Stimulated activated CD4-positive, alpha-beta T cell treated with anti-CD3 and anti-CD28 coated beads, TNF-alpha, amount 100 ng/mL, for 24 hours (primary cell): ENCODE measurements around the gene CYP2A6.
"Not testable (repeated sequence)": the region's sequence is repeated elsewhere in the genome, so short reads cannot be mapped to it uniquely, and the experiment has no call there.

Experiments
- DNase-seq, 3 experiments: peaks; one replicate each; pipeline ENCODE4 v3.0.0-alpha.2; 2020; ENCODE audit warnings: low read depth in 3 of 3

The CYP2A6 gene

DNA sequence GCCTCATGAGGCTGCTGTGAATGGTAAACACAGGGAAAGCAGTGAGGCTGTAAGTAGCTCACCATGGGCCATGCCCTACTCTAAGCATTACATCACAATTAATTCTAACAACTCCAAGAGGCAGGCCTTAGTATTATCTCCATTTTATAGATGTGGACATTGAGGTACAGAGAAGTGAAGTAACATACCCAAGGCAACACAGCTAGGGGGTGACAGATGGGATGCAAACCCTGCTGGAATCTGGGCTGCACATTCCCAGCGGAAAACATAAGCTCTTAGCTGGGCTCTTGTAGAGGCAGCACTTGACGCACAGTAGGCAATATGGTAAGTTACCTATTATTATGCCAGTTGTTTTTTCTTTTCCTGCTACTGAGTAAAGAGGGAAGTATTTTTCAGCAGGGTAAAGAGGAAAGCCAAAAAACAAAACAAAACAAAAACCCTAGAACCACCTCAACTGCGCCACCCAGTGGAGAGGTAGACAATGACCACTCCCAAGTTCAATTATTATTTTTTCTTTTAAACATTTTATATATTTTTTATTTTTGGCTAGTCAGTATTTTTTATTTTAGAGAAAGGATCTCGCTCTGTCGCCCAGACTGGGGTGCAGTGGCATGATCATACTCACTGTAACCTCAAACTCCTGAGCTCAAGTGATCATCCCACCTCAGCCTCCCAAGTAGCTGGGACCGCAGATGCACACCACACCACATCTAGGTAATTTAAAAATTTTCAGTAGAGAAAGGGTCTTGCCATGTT lies 30.6 kb downstream of the CYP2A6 start:
- peak in 2 of 3 experiments; percentile 44 to 51 for DNase-seq

DNA sequence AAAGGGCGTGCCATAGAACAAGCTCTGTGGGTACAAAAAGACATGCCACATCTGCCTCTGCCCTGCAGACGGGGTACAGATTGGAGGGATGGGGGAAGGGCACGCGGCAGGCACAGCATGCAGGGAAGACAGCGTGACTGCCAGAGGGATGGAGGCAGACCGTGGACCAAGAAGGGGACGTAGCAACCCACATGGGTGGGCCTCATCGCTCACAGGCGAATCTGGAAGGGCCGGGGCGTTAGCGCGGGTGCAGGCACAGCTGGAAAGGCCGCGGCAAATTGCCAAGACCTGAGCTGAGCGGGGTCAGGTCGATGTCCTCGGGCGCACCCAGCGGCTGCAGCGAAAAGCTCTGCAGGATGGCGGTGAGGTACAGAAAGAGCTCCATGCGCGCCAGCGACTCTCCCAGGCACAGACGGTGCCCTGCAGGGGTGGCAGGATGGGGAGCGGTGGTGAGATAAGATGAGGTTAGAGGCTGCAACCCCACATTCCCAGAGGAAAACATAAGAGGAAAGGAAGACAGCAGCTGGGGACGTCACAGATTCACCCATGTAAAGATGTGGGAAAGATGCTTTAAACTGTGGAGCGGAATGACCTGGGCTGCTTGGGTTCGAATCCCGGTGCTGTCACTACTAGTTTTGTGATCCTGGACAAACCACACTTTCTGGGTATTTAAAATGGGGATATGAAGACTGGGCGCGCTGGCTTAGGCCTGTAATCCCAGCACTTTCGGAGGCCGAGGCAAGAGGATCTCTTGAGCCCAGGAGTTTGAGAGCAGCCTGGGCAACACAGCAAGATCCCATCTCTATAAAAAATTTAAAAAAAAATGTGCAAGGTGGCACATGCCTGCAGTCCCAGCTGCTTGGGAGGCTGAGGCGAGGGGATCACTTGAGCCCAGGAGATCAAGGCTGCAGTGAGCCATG lies 31.5 kb downstream of the CYP2A6 start:
- peak; percentile 49 to 74 (median 61) for DNase-seq

GRCh38 chr19:40815223-40815622 lies 35.0 kb downstream of the CYP2A6 start:
- DNase-seq: no peak

DNA sequence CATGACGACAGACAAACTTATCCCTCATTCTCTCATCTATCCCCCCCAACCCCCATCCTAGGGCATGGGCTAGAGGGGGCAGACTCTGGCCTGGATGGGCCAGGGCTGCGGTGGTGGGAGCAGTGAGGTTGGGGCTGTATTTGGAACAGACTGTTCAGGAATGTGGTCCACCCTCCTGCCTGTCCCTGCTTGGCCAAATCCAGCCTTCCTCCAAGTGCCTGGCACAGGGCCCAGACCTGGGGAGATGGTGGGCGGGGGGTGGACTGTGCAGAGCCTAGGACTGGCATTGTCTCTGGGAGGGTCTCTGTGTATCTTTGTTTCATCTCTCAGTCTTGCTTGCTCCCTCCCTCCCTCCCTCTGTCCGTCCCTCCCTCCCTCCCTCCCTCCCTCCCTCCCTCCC lies 37.1 kb downstream of the CYP2A6 start:
- no peak for DNase-seq

GRCh38 chr19:40812571-40812970 lies 37.7 kb downstream of the CYP2A6 start:
- DNase-seq: not testable (repeated sequence)

GRCh38 chr19:40811478-40812341 lies 38.5 kb downstream of the CYP2A6 start:
- DNase-seq: no peak

- DNase-seq: peak in 1 of 3 experiments; percentile 48
Measured at GRCh38 chr19:40810649-40811408, 39.4 kb downstream of the CYP2A6 start.

DNA sequence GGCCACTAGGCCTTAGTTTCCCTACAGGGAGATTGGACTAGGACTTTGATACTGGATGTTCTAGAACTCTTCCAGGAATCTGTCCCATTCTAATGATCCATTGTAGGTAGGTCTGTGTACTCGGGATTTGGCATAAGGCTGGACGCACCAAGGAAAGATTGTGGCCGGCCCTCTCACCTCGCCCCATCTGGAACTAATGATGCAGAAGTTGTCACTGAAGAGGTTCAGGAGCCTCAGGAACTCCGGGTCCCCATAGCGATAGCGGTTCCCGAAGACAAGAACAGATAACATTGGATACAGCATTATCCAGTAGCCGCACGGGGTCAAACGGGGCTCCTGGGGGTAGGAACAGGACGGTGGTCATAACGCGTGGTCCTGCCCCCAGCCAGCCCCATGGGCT lies 40.1 kb downstream of the CYP2A6 start:
- DNase-seq: no peak

- no peak for DNase-seq
Measured at GRCh38 chr19:40809358-40810086, 40.7 kb downstream of the CYP2A6 start.

DNA sequence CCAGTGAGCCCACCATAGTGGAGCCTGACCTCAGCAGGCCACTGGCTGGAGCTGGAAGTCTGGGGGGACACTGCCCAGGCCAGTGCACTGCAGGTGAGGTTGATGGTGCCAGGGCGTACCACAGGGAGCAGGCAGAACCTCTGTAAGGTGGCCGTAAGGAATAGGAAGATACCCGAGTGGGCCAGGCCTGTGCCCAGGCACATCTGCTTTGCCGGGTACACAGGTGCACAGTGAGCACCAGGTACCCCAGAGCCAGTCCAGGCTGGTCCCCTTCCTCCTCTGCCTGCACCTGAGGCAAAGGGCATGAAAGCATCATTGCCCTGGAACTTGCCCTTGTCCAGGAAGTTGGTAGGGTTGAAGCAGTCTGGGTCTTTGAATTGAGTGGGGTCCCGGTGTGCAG lies 41.8 kb downstream of the CYP2A6 start:
- DNase-seq: no peak

DNA sequence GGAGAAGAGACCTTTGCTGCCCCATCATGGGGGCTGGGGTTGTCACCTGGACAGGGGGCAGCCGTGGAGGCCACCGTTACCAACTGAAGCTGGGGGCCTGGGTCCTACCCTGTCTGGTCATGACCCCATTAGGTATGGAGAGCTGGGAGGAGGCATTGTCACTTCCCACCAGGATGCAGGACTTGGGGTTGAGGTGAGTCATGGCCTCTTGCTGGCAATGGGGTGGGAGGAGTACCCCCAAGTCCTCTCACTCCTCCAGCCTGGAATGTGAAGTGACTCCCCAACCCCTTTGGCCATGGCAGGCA lies 42.3 kb downstream of the CYP2A6 start:
- DNase-seq: no peak

DNA sequence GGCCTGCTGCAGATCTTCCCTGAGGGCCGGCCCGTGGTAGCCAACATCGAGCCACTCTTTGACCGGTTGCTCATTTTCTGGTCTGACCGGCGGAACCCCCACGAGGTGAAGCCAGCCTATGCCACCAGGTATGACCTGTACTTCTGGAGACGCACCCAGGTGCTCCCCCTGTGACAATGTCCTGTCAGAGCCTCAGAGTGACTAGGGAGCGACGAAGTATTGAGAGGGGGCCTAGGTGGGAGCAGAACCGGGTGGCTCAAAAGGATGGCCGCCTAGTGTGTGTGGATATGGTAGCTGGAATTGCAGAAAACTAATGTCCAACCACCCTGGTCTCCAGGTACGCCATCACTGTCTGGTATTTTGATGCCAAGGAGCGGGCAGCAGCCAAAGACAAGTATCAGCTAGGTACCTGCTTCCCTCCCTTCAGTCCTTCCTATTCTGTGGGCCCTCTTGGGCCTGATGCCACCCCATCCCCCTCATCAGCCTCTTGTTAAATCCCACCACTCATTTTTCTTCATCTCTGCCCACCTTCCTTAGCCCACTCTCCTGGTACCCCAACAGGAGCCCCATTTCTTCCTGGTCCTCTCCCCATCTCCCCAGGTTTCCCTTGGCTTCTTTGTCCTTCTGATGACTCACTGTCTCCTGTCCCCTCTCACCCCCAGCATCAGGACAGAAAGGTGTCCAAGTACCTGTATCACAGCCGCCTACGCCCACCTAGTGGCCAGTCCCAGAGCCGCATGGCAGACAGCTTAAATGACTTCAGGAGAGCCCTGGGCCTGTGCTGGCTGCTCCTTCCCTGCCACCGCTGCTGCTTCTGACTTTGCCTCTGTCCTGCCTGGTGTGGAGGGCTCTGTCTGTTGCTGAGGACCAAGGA lies 42.9 kb downstream of the CYP2A6 start:
- DNase-seq: no peak

DNA sequence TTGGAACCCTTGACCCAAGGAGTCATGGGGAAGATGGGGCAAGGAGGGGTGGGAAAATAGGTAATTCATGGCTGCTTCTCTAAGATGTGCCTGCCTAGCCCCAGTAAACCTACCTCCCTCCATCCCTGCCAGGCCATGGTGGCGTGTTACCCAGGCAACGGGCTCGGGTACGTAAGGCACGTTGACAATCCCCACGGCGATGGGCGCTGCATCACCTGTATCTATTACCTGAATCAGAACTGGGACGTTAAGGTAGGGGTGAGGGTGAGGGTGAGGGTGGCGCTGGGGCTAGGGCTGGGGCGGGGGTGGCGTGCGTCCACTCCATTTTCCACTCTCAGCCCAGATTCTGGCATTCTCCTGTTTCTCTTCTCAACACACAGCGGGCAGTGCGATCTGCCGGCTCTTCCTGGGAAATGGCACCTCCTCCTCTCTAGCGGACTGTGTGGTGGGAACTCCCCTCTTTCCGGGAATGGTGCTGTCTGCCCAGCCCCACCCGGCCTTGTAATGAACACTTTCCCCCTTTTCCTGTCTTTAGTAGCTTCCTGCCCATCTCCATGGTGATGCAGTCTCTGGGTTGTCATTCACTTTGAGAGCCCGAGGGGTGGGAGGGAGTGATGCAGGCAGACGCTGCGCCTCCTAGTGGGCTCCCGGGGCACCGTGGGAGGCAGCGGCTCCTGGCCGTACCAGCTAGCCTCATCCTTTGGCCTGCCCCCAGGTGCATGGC lies 43.7 kb downstream of the CYP2A6 start:
- DNase-seq: peak; percentile 62 to 76 (median 62)

GRCh38 chr19:40805258-40805868 lies 44.9 kb downstream of the CYP2A6 start:
- peak in 1 of 3 experiments; percentile 29 for DNase-seq

- DNase-seq: no peak
Measured at GRCh38 chr19:40804783-40805242, 45.4 kb downstream of the CYP2A6 start.

- peak in 1 of 3 experiments; percentile 49 for DNase-seq
Measured at GRCh38 chr19:40803857-40804782, 46.1 kb downstream of the CYP2A6 start.

DNA sequence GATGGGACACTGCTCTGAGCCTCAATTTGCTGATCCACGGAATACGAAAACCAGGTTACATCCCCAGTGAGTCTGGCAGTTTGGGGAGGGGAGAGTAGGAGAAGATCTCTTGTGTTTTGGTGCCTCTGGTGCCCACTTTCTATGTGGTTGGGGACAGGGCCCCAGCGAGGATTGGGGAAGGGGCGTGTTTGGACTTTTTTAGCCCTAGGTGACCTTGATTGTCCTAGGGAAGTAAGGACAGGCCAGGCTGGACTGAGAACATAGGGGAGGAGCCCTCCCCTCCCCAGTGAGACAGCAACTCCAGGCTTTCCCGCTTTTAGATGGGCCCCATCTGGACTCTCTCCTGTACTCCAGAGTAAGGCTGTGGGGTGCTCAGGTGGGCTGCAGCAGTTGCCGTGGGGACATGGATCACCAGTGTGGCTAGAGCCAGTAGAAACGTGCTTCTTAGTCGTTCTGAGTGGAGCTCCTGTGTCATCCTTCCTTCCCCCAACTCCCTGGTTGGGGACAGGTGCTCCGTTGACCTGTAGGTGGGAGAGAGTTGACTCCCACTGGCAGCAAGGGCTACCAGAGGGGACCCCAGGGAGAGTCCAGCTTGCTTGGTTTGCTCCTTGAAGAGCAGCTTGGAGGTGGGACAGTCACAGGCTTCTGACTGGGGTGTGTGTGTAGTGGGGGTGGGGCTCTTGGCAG lies 46.9 kb downstream of the CYP2A6 start:
- no peak for DNase-seq
